GM04504 (cell line): ENCODE measurements around the gene FLT3LG.
"Not testable (repeated sequence)": the region's sequence is repeated elsewhere in the genome, so short reads cannot be mapped to it uniquely, and the experiment has no call there.

Experiments used
- DNase-seq: peaks from one replicate; pipeline ENCODE4 v3.0.0-alpha.2; 2012; ENCODE audit warnings: low read depth

Gene FLT3LG

DNA sequence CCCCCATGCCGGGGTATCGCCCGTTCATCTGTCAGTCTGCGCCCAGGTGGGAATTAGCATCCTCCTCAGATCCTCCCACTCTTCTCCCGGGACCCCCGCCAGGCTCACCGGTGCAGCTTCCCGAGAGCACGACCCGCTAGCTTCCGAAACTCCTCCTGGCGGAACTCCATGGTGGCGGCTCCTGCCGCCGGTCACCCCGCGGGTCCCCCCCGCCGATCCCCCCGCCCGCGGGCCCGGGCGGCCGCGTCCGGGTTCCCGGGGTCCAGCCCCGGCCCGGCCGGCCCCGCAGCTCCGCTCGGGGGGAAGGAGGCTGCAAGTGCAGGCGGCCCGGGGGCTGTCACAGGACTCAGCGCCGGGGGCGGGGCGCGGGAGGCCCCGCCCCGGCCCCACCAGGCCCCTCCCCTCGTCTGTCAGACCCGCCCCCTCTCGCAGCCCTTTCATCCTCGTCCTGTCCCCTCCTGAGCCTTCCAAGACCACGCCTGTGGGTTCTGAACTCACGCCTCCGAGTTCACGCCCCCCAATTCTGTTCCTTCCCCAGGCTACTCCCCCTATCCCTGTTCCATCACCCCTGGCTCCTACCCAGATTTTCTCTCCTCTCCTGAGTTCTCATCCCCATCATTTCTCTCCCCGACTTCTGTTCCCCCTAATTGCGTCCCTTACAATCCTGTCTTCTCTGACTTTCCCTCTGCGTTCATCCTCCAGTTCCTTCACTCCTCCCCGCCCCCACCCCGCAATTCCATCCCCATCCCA, 32.6 kb upstream of the FLT3LG start, which contains the start of gene SLC17A7:
Gene SLC17A7, minus strand, starts transcription at position 318 of the 750 bp plus-strand sequence. Its CDS starts 148 bp downstream, at position 170.
- DNase-seq: no peak

DNA sequence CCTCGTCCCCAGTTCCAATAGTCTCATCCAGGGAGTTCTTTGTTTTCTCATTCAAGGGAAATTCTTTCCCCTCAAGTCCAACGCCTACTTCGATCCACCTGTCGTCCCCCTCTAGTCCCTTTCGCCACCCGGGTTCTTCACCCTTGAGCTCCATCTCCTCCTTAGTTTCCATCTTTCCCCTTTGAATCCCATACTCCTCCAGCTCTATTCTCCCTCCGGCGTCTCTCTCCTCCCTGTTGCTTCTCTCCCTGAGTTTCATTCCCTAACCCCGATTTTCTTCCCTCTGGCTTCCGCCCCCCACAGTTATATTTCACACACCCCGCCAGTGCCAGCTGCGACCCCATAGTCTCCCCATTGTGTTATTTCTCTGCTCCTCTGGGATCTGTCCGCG, 32.1 kb upstream of the FLT3LG start:
- no peak for DNase-seq

DNA sequence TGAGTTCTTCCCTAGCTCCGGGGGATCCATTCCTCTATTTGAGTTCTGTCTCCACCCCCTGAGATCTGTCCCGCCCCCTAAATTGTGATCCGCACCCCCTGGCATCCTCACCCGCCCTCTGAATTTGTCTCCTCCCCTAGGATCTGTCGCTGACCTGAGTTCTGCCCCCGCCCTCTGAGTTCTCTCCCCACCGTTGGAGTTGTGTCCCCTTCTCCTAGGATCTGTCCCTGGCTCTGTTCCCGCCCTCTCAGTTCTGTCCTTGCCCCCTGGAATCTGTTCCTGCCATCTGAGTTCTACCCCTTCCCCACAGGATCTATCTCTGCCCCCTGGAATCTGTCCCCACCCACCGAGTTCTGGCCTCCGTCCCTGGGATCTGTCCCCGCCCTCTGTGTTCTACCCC, 31.7 kb upstream of the FLT3LG start:
- DNase-seq: no peak

DNA sequence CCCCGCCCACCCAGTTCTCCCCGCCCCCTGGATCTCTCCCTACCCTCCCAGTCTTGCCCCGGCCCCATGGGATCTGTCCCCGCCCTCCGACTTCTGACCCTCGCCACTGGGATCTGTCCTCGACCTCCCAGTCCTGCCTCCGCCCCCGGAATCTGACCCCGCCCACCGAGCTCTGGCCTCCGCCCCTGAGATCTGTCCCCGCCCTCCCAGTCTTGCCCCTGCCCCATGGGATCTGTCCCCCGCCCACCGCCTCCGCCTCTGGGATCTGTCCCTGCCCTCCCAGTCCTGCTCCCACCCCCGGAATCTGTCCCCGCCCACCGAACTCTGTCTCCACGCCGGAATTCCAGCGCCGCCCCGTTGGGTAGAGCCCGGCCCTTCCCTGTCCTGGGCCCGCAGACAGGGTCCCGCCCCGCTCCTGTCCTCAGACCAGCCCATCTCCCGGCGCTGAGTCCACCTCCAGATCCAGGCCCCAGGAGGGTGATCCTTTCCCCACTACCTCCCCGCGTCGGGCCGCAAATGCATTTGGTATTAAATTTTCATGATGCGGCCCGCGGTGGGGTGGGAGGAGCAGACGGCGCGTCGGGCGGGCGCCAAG, 31.1 kb upstream of the FLT3LG start:
- peak; percentile 67 for DNase-seq

- DNase-seq: peak; percentile 86
Observed at GRCh38 chr19:49443366-49444099, 30.5 kb upstream of the FLT3LG start.

DNA sequence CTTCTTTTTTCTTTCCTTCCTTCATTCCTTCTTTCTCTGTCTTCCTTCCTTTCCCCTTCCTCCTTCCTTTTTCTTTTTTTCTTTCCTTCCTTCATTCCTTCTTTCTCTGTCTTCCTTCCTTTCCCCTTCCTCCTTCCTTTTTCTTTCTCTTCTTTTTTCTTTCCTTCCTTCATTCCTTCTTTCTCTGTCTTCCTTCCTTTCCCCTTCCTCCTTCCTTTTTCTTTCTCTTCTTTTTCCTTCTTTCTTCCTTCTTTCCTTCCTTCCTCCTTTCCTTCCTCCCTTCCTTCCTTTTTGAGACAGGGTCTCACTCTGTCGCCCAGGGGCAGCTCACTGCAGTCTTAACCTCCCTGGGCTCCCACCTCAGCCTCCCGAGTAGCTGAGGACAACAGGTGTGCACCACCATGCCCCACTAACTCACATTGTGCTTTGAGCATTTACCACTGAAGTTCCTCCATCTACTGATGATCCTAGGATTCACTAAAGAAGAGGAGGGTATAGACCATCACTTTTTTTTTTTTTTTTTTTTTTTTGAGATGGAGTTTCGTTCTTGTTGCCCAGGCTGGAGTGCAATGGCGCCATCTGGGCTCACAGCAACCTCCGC, 29.8 kb upstream of the FLT3LG start:
- not testable (repeated sequence) for DNase-seq

DNA sequence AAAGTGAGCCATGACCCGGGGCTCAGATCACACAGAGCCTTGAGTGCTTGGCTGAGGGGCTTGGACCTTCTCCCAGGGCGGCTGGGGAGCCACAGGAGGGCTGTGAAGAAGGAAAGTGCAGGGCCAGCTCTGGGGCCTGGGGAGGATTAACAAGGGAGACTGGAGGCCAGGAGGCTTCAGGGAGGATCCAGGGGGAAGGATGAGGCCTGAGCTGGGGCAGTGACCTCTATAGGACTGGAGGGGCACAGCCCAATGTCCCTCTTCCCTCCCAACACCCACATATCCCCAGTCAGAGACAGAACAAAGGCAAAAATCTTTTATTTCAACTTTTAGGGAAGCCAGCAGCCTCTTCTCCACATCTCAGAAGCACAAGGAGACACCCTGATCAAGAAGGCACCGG, 28.0 kb upstream of the FLT3LG start:
- DNase-seq: no peak

DNA sequence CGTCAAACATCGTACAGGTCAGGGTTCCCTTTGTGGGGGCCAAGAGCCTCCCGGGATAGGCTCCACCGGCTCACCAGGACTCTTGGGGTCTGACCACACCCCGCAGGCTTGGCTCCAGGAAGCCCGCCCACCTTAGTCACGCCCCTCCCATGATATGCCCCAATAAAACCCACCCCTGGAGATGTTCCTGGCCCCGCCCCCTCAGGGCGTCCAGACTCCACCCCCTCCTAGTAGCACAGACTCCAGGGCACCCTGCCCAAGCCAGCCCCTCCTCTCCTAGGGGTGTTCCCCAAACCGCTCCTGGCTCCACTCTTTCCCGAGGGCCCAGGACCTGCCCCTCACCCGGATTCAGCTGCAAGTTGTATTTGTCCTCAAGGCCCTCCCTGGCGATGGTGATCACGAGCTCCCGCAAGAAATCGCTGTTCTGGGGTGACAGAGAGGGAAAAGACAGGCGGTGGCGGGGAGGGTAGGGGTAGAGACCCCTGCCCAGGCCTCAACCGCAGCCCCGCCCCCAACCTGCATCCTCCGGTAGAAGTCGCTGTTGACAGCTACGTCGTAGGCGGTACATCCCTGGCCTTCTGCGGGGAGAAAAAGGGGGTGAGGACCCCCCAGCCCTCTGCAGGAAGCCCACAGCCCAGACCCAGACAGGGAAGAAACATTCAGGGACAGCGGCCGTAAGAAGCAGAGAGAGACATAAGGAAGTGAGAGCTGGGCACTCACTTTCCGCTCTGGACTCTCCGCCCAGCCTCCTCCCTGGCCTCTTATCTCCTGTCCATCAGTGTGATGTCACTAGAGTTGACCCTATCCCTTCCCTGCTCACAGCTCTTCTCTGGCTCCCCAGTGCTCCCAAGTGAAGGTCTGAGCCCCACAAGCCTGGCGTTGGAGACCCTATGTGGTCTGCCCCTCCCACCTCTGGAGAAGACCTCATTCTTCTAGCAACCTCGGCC, 26.3 kb upstream of the FLT3LG start:
- no peak for DNase-seq

DNA sequence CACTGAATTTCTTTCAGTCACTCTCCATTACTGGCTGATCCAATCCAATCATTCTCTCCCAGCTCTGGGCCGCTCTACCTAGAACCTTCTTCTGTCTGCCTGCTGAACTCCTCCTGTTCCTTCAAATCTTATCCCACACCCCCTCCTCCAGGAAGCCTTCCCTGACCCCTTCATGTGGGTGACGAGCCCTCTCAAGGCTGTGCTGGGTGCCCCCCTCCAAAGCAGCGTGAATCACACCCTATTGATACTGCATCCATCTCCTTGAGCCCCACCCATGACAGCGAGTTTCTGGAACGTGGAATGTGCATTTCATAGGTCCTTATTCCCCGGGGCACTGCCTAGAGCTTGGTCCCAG, 25.6 kb upstream of the FLT3LG start:
- DNase-seq: no peak

DNA sequence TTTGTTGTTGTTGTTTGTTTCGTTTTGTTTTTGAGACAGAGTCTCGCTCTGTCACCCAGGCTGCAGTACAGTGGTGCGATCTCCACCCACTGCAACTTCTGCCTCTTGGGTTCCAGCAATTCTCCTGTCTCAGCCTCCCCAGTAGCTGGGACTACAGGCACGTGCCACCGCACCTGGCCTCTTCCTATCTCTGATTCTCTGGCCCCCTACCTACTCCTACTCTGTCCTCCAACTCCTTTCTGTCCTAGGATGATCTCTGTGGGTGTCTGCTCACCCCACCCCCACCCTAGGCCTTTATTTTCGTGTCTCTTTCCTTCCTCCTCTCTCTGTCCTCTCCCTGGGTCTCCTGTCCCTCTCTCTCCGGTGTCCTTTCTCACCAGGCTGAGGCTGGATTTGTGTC, 23.6 kb upstream of the FLT3LG start:
- no peak for DNase-seq

- DNase-seq: peak; percentile 99
Observed at GRCh38 chr19:49451430-49452181, 22.4 kb upstream of the FLT3LG start, which contains the start of gene PIH1D1. PIH1D1 (minus strand) TSS chr19:49451814; CDS start chr19:49451574, 240 bp downstream.

DNA sequence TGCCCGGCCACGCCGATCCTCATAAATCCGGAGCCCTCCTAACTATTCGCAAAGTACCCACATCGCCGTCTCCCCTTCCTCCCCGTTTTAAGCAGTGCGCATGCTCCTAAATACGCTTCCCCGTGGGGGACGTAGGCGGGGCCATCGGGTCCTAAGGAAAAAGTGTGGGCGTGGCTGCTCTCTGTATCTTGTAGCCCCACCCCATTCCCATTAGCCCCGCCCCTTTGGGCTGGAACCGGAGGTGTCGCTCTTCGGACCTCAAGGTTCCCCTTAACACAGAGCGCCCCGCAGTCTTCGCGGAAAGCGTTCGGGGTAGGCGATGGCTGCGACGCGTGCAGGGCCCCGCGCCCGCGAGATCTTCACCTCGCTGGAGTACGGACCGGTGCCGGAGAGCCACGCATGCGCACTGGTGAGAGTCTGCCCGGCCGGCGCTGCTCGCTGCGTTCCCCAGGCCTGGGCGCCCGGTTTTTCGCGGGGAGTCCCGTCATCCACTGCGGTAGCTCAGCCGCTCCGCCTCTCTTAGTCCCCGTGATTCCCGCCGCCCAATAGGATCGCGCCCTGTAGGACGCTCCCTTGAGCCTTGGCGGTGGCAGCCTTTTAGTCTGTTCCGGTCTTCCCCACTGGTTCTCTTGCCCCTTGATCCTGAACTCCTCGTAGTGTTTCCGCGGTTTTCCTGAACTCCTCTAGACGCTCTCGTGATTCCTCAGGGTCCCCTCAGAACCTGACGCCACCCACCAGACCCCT, 20.8 kb upstream of the FLT3LG start, which contains the start of gene ALDH16A1:
Gene ALDH16A1, plus strand, starts transcription at position 213 of the 744 bp plus-strand sequence. Its CDS starts 107 bp downstream, at position 320.
- DNase-seq: peak; percentile 97

- no peak for DNase-seq
Observed at GRCh38 chr19:49453757-49454240, 20.2 kb upstream of the FLT3LG start.

GRCh38 chr19:49455773-49456172, 18.2 kb upstream of the FLT3LG start:
- peak; percentile 57 for DNase-seq

DNA sequence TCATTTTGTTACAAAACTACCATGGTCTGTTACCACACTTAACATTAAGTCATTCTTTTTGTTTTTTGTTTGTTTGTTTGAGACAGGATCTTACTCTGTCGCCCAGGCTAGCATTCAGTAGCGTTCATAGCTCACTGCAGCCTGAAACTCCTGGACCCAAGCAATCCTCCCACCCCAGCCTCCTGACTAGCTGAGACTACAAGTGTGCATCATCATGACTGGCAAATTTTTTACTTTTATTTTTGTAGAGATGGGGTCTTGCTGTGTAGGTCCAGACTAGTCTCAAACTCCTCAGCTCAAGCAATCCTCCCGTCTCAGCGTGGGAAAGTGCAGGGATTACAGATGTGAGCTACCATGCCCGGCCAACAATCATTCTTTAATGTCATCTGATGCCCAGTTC, 17.7 kb upstream of the FLT3LG start:
- no peak for DNase-seq

GRCh38 chr19:49458567-49458903, 15.5 kb upstream of the FLT3LG start:
- DNase-seq: no peak

DNA sequence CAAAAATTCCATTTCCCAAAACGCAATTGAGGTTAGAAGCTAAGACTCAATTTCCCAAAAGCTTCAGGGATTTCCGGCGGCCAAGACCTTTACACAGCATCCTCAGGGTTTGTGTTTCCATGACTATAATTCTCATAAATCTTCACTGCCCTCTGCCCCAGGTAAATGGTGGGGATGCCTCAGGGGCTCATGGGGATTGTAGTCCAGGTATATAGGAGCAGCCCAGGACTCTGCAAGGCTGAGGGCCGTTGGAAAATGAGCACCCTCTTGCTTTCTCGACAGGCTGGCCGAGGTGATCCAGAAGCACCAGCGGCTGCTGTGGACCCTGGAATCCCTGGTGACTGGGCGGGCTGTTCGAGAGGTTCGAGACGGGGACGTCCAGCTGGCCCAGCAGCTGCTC, 14.6 kb upstream of the FLT3LG start:
- no peak for DNase-seq

GRCh38 chr19:49461130-49461529, 12.9 kb upstream of the FLT3LG start:
- not testable (repeated sequence) for DNase-seq

DNA sequence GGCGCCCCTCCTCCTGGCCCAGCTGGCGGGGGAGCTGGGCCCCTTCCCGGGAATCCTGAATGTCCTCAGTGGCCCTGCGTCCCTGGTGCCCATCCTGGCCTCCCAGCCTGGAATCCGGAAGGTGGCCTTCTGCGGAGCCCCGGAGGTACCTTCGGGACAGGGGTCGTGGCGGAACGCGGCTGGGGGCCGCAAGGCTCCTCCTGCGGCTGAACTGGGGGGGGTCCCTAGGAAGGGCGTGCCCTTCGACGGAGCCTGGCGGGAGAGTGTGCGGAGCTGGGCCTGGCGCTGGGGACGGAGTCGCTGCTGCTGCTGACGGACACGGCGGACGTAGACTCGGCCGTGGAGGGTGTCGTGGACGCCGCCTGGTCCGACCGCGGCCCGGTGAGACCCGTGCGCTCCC, 12.4 kb upstream of the FLT3LG start:
- DNase-seq: no peak

GRCh38 chr19:49462492-49462891, 11.5 kb upstream of the FLT3LG start:
- no peak for DNase-seq
